OCI-LY7 (cell line): ENCODE data around the gene ADCY7. TPM values are rescaled to one million over a fixed set of nuclear protein-coding genes. Genes with fewer than 3 reads are reported as not detected.

Experiments
- BruUV-seq: library from RNA; stranded (reverse); fragments of 400-500 nt; replicated peaks from 2 replicates; lab custom pipeline; 2021; lab: Mats Ljungman, UMichigan
- CTCF ChIA-PET: fragments of 300-600 bp; sonication (Branson Sonifier 250); formaldehyde crosslinking; loops from one replicate; lab custom pipeline; 2022; ENCODE audit warnings: antibody characterized with exemption; ENCODE audit not compliant: unreplicated experiment; lab: Charles Lee
- POLR2A ChIA-PET: fragments of 300-600 bp; sonication (Branson Sonifier 250); formaldehyde crosslinking; loops from one replicate; lab custom pipeline; 2022; ENCODE audit warnings: antibody characterized with exemption; lab: Charles Lee
- DNase-seq: peaks from one replicate; pipeline ENCODE4 v3.0.0-alpha.2; 2015; ENCODE audit warnings: low spot score
- H2AFZ ChIP-seq: fragments of 200-600 bp; sonication (generic), shearing (Covaris generic); 2 replicates; pipeline ENCODE4 v1.6.1; 2014; ENCODE audit warnings: mild to moderate bottlenecking, antibody characterized with exemption, low read length, moderate library complexity
- H3K27ac ChIP-seq: fragments of 200-600 bp; sonication (generic); 2 replicates; pipeline ENCODE4 v1.5.1; 2014; ENCODE audit warnings: mixed run types, low read depth, mild to moderate bottlenecking, moderate library complexity, low read length, inconsistent platforms; ENCODE audit not compliant: poor library complexity, severe bottlenecking
- H3K36me3 ChIP-seq: fragments of 200-600 bp; sonication (generic); 2 replicates; pipeline ENCODE4 v1.6.1; 2014; ENCODE audit warnings: mild to moderate bottlenecking, antibody characterized with exemption, low read length, moderate library complexity, mixed read lengths; ENCODE audit not compliant: insufficient read depth
- H3K4me1 ChIP-seq: fragments of 200-600 bp; sonication (generic); 2 replicates; pipeline ENCODE4 v1.5.1; 2014; ENCODE audit warnings: mild to moderate bottlenecking, low read length; ENCODE audit not compliant: insufficient read depth, poor library complexity, severe bottlenecking
- H3K4me2 ChIP-seq: fragments of 200-600 bp; sonication (generic); 2 replicates; pipeline ENCODE4 v1.6.1; 2014; ENCODE audit warnings: mild to moderate bottlenecking, low read length
- H3K4me3 ChIP-seq: fragments of 200-600 bp; sonication (generic); 2 replicates; pipeline ENCODE4 v1.5.1; 2014; ENCODE audit warnings: mild to moderate bottlenecking, low read depth, low read length; ENCODE audit not compliant: poor library complexity, severe bottlenecking
- H3K79me2 ChIP-seq: fragments of 200-600 bp; sonication (generic); 2 replicates; pipeline ENCODE4 v1.6.1; 2016; ENCODE audit warnings: low read depth, mild to moderate bottlenecking, low read length, moderate library complexity, mixed read lengths; ENCODE audit not compliant: insufficient read depth
- H3K9me2 ChIP-seq: fragments of 200-600 bp; sonication (generic); 2 replicates; pipeline ENCODE4 v1.6.1; 2016; ENCODE audit warnings: mild to moderate bottlenecking, low read length, mixed read lengths; ENCODE audit not compliant: insufficient read depth
- H3K9me3 ChIP-seq: fragments of 200-600 bp; sonication (generic); 2 replicates; pipeline ENCODE4 v1.6.1; 2014; ENCODE audit warnings: mild to moderate bottlenecking, mixed run types, low read length, mixed read lengths
- H4K20me1 ChIP-seq: fragments of 200-600 bp; sonication (generic); 2 replicates; pipeline ENCODE4 v1.6.1; 2014; ENCODE audit warnings: mild to moderate bottlenecking, antibody characterized with exemption, low read length, moderate library complexity, mixed read lengths; ENCODE audit not compliant: insufficient read depth
- EZH2phosphoT487 ChIP-seq: fragments of 200-600 bp; sonication (generic); IDR thresholded peaks from 2 replicates; pipeline ENCODE4 v1.6.1; 2018; ENCODE audit warnings: low read depth, borderline replicate concordance, mild to moderate bottlenecking, mixed run types, antibody characterized with exemption, low read length, moderate library complexity, mixed read lengths
- intact Hi-C: fragments of 100-400 bp; cut with micrococcal nuclease; formaldehyde crosslinking; loops from one replicate; pipeline ENCODE4 v1.10.0; 2022; ENCODE audit not compliant: unreplicated experiment
- total RNA-seq, 2 experiments: library from RNA; depleted of rRNA in 1 of 2; stranded (reverse); fragments of >200 nt in 1 of 2; shearing (Covaris generic) in 1 of 2; gene quantifications; 2 replicates each; pipeline ENCODE4 v1.2.3, GENCODE V29; 2014 to 2022
- TF ChIP-seq, protein P1 (sequence below): fragments of 200-600 bp; sonication (generic); conservative IDR thresholded peaks from 2 replicates; pipeline ENCODE4 v1.5.1; 2014; ENCODE audit warnings: mild to moderate bottlenecking, antibody characterized with exemption, low read length, moderate library complexity, mixed read lengths

Gene ADCY7
- total RNA-seq, 2 experiments from 2014 or later, result 49.9 to 77.7 TPM

GRCh38 chr16:50270510-50271147 is 4.3 kb downstream of the ADCY7 start:
- no peak overlapping the region for H3K4me2 ChIP-seq
- peaks cover 34% of the 10 kb centered on the region; the same call in 1 of the 2 replicates for H3K79me2 ChIP-seq
- no peaks in the 10 kb centered on the region for H3K9me2 ChIP-seq
- POLR2A ChIA-PET, result interaction anchor here (0.5 to 0.6 kb wide), 3 partner anchors 9 to 1789 kb away, joined by 3 read pairs; no protein-coding TSS in a partner anchor
- BruUV-seq, result no TSS peak
- intact Hi-C loops, result no loop called here
- DNase-seq, result no peak
- H3K9me3 ChIP-seq, result no peaks in the 10 kb centered on the region
- no peak overlapping the region for H3K4me3 ChIP-seq
- no peaks in the 10 kb centered on the region for H4K20me1 ChIP-seq
- no peak overlapping the region for H3K27ac ChIP-seq
- TF ChIP-seq, protein P1, sequence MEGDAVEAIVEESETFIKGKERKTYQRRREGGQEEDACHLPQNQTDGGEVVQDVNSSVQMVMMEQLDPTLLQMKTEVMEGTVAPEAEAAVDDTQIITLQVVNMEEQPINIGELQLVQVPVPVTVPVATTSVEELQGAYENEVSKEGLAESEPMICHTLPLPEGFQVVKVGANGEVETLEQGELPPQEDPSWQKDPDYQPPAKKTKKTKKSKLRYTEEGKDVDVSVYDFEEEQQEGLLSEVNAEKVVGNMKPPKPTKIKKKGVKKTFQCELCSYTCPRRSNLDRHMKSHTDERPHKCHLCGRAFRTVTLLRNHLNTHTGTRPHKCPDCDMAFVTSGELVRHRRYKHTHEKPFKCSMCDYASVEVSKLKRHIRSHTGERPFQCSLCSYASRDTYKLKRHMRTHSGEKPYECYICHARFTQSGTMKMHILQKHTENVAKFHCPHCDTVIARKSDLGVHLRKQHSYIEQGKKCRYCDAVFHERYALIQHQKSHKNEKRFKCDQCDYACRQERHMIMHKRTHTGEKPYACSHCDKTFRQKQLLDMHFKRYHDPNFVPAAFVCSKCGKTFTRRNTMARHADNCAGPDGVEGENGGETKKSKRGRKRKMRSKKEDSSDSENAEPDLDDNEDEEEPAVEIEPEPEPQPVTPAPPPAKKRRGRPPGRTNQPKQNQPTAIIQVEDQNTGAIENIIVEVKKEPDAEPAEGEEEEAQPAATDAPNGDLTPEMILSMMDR, result no peak
- no peak for TF ChIP-seq EZH2phosphoT487
- H2AFZ ChIP-seq, result no peak overlapping the region
- peaks cover 72% of the 10 kb centered on the region for H3K4me1 ChIP-seq
- no peaks in the 10 kb centered on the region for H3K36me3 ChIP-seq
- CTCF ChIA-PET, result no interaction called here

- H4K20me1 ChIP-seq, result no peaks in the 10 kb centered on the region
- ChIA-PET CTCF (interaction anchor here (0.5 to 2.1 kb wide), 2 partner anchors 11 to 84 kb away, joined by 3 to 4 read pairs; no protein-coding TSS in a partner anchor), POLR2A (interaction anchor here (0.9 kb wide), 1 partner anchor 13 kb away, joined by 6 read pairs; no protein-coding TSS in a partner anchor)
- no peaks in the 10 kb centered on the region for H3K9me3 ChIP-seq
- H3K4me1 ChIP-seq, result peaks cover 73% of the 10 kb centered on the region
- H3K4me2 ChIP-seq, result no peak overlapping the region
- intact Hi-C loops, result no loop called here
- H3K36me3 ChIP-seq, result no peaks in the 10 kb centered on the region
- H3K27ac ChIP-seq, result no peak overlapping the region
- peaks cover 42% of the 10 kb centered on the region; the same call in 1 of the 2 replicates for H3K79me2 ChIP-seq
- DNase-seq, result no peak
- H2AFZ ChIP-seq, result no peak overlapping the region
- no peak for TF ChIP-seq EZH2phosphoT487
- TF ChIP-seq, protein P1, result no peak
- no peak overlapping the region for H3K4me3 ChIP-seq
- H3K9me2 ChIP-seq, result no peaks in the 10 kb centered on the region
- BruUV-seq, result no TSS peak
These were observed 5.0 kb downstream of the ADCY7 start for GRCh38 chr16:50271148-50272041.
